Duodenal mucosa (tissue), 2 donors: ENCODE data around the gene HSPA12B.

ENCODE experiments used
- H3K27ac ChIP-seq: one replicate; pipeline ENCODE4 v1.7.0; 2013; ENCODE audit warnings: low read depth, low read length
- H3K27me3 ChIP-seq, 2 donors: one replicate each; pipeline ENCODE4 v1.7.0; 2013; ENCODE audit warnings: low read length in 2 of 2, control low read depth in 1 of 2; ENCODE audit not compliant: insufficient read depth in 2 of 2, control insufficient read depth in 1 of 2
- H3K36me3 ChIP-seq, 2 donors: one replicate each; pipeline ENCODE4 v1.7.0; 2013; ENCODE audit warnings: low read length in 2 of 2, control low read depth in 1 of 2; ENCODE audit not compliant: insufficient read depth in 2 of 2, control insufficient read depth in 1 of 2
- H3K4me1 ChIP-seq, 2 donors: one replicate each; pipeline ENCODE4 v1.7.0; 2013; ENCODE audit warnings: low read length in 2 of 2, control low read depth in 1 of 2; ENCODE audit not compliant: insufficient read depth in 2 of 2, control insufficient read depth in 1 of 2
- H3K4me3 ChIP-seq, 2 donors: one replicate each; pipeline ENCODE4 v1.7.0; 2013; ENCODE audit warnings: low read length in 2 of 2, low read depth in 1 of 2
- H3K9ac ChIP-seq, 2 donors: one replicate each; pipeline ENCODE4 v1.7.0; 2013; ENCODE audit warnings: low read length in 2 of 2, low read depth in 1 of 2
- H3K9me3 ChIP-seq, 2 donors: one replicate each; pipeline ENCODE4 v1.7.0; 2013; ENCODE audit warnings: low read length in 2 of 2, control low read depth in 1 of 2; ENCODE audit not compliant: control insufficient read depth in 1 of 2

HSPA12B gene

GRCh38 chr20:3732327-3733118, at the start of gene HSPA12B:
Gene HSPA12B, plus strand, starts transcription at chr20:3732685. Its CDS starts 5,990 bp downstream, at chr20:3738675.
- no peak within 1 kb of the TSS for H3K4me3 ChIP-seq
- no peaks in the 10 kb centered on the region for H3K36me3 ChIP-seq
- H3K4me1 ChIP-seq: peaks cover 22 to 23% of the 10 kb centered on the region in 2 donors
- H3K9me3 ChIP-seq: no peaks in the 10 kb centered on the region
- H3K27ac ChIP-seq: no peak within 1 kb of the TSS
- H3K27me3 ChIP-seq: peaks cover 15 to 22% of the 10 kb centered on the region in 2 donors
- H3K9ac ChIP-seq: no peak within 1 kb of the TSS

- H3K9ac ChIP-seq: no peak overlapping the region
- H3K27ac ChIP-seq: no peak overlapping the region
- peaks cover 11 to 15% of the 10 kb centered on the region in 2 donors for H3K4me1 ChIP-seq
- H3K27me3 ChIP-seq: peaks cover 19 to 23% of the 10 kb centered on the region in 2 donors
- H3K36me3 ChIP-seq: no peaks in the 10 kb centered on the region
- no peaks in the 10 kb centered on the region for H3K9me3 ChIP-seq
- no peak overlapping the region for H3K4me3 ChIP-seq
Observed at GRCh38 chr20:3685341-3685740, 47.1 kb upstream of the HSPA12B start.

- Histone ChIP-seq H3K27me3 (peaks cover 9 to 13% of the 10 kb centered on the region in 2 donors), H3K27ac (no peak overlapping the region)
Observed at GRCh38 chr20:3686421-3686820, 46.1 kb upstream of the HSPA12B start.

DNA sequence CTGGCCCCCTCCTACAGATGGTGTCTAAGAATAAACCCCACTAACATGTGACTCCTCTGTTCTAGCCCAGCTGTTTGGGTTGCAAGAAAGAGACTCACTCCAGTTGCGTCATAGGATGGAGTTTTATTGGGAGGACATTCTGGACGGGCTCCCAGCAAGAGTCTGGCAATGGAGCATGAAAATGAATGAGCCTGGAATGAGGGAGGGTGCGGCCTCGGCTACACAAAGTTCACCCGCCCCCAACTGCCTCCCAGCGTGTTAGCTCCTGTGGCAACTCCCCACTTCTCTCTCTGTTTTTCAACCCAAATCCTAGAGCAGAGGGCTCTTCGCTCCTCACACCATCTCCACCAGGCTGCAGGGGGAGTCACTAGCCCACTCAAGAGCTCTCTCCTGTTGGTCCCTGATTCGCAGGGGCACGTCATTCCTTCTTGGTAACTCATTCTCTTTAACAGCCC, 45.6 kb upstream of the HSPA12B start:
- Histone ChIP-seq H3K27me3 (peaks cover 5 to 8% of the 10 kb centered on the region in 2 donors), H3K9ac (no peak overlapping the region), H3K27ac (no peak overlapping the region), H3K4me3 (no peak overlapping the region), H3K9me3 (no peaks in the 10 kb centered on the region), H3K36me3 (no peaks in the 10 kb centered on the region), H3K4me1 (peaks cover 11 to 15% of the 10 kb centered on the region in 2 donors)

More at GRCh38 chr20:3686421-3686820, 46.1 kb upstream of the HSPA12B start:
- no peak overlapping the region for H3K9ac ChIP-seq
- H3K9me3 ChIP-seq: no peaks in the 10 kb centered on the region
- no peak overlapping the region for H3K4me3 ChIP-seq
- H3K4me1 ChIP-seq: peaks cover 11 to 15% of the 10 kb centered on the region in 2 donors
- no peaks in the 10 kb centered on the region for H3K36me3 ChIP-seq

DNA sequence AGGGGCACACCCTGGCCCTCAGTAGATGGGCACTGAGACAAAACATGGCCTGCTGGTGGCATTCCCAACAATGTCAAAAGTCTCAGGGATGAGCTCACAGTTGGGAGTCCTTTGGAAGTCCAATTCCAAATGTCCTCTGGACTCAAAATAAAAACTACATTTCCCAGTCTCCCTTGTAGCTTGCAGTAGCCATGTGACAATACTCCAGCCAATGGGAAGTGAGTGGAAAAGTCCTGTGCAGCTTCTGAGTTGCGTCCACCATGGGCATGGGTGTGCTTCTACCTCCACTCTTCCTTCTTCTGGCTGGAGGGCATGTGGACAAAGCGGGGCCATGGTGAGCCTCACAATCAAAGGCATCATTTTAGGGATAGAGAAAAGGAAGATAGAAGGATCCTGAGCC, 44.8 kb upstream of the HSPA12B start:
- no peak overlapping the region for H3K9ac ChIP-seq

DNA sequence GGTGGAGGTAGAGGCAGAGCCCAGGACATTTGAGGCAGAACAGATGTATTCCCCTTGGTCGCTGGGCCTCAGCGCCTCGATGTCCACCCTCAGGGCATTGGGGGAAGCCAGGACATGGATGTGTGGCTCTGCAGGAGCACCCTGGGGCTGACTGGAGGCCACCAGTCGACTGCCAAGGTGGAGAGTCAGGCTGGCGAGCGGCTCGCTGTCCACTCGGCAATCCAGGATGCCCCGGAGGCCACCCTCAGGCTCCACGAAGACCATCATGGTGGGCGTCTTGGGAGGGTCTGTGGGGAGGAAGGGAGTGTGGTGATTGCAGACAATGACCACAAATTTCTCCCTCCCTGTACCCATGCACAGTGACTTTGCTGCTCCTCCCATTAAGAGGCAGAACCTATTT, 42.5 kb upstream of the HSPA12B start:
- Histone ChIP-seq H3K36me3 (no peaks in the 10 kb centered on the region), H3K9ac (no peak overlapping the region), H3K27ac (no peak overlapping the region), H3K27me3 (peaks cover 0 to 3% of the 10 kb centered on the region in 2 donors), H3K4me3 (no peak overlapping the region), H3K4me1 (peaks cover 11 to 15% of the 10 kb centered on the region in 2 donors), H3K9me3 (no peaks in the 10 kb centered on the region)

More for the DNA sequence above, 44.8 kb upstream of the HSPA12B start:
- Histone ChIP-seq H3K9me3 (no peaks in the 10 kb centered on the region), H3K4me3 (no peak overlapping the region), H3K4me1 (peaks cover 11 to 15% of the 10 kb centered on the region in 2 donors), H3K27me3 (peaks cover 0 to 3% of the 10 kb centered on the region in 2 donors), H3K36me3 (no peaks in the 10 kb centered on the region), H3K27ac (no peak overlapping the region)

GRCh38 chr20:3690413-3690812, 42.1 kb upstream of the HSPA12B start:
- Histone ChIP-seq H3K36me3 (no peaks in the 10 kb centered on the region), H3K9me3 (no peaks in the 10 kb centered on the region), H3K4me3 (no peak overlapping the region), H3K9ac (no peak overlapping the region), H3K27ac (no peak overlapping the region), H3K27me3 (peaks cover 0 to 3% of the 10 kb centered on the region in 2 donors), H3K4me1 (peaks cover 11 to 15% of the 10 kb centered on the region in 2 donors)

DNA sequence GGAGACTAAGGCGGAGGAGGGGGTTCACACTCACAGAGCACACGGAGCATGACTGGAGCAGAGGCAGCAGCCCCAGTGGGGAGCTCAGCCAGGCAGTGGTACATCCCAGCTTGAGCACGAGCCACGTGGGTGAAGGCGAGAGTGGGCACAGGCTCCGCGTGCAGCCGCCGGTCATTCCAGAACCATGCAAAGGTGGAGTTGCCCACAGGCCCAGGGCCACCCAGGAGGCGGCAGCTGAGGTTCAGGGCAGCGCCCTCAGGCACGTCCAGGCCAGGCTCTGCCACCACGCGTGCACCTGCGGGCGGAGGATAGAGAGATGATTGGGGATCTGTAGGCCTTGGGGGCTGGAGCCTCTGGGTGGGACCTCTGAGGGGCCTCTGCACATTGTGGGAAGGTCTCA, 41.2 kb upstream of the HSPA12B start:
- Histone ChIP-seq H3K27me3 (no peaks in the 10 kb centered on the region), H3K4me1 (peaks cover 11 to 15% of the 10 kb centered on the region in 2 donors), H3K9ac (no peak overlapping the region), H3K4me3 (no peak overlapping the region), H3K27ac (no peak overlapping the region), H3K9me3 (peaks cover 0 to 3% of the 10 kb centered on the region in 2 donors), H3K36me3 (no peaks in the 10 kb centered on the region)

- H3K27me3 ChIP-seq: no peaks in the 10 kb centered on the region
- no peaks in the 10 kb centered on the region for H3K36me3 ChIP-seq
- H3K4me1 ChIP-seq: peaks cover 5 to 9% of the 10 kb centered on the region in 2 donors
- no peak overlapping the region for H3K9ac ChIP-seq
- H3K4me3 ChIP-seq: no peak overlapping the region
- peaks cover 0 to 5% of the 10 kb centered on the region in 2 donors for H3K9me3 ChIP-seq
- no peak overlapping the region for H3K27ac ChIP-seq
Observed at GRCh38 chr20:3691897-3692296, 40.6 kb upstream of the HSPA12B start.

DNA sequence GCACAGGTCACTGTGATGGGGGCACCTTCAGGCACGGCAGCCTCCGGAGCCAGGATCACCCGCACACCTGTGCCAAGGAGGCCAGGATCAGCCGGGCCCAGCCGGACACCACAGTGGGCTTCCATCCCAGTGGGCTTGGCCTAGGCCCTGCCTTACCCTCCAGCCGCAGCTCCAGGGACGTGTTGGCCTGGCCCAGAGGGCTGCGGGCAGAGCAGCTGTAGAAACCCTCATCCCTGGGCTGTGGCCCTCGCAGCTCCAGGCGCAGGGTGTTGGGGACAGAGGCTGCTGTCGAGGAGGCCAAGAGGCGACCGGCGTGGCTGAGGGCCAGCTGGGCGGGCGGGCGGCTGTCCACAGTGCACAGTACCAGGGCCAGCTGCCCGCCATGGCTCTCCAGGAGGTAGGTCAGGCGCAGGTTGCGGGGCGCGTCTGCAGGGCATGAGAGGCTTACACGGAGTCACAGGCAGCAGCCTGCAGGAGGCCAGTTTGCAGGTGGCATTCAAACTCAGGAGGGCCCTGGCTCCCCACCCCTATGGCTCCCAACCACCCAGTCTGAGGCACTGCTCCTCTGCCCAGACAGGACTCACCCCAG, 39.7 kb upstream of the HSPA12B start:
- Histone ChIP-seq H3K9ac (no peak overlapping the region), H3K36me3 (no peaks in the 10 kb centered on the region), H3K4me3 (no peak overlapping the region), H3K4me1 (peaks cover 0 to under 1% of the 10 kb centered on the region in 2 donors), H3K9me3 (peaks cover 0 to 5% of the 10 kb centered on the region in 2 donors), H3K27ac (no peak overlapping the region), H3K27me3 (no peaks in the 10 kb centered on the region)
